Fibroblast of pulmonary artery (primary cell): ENCODE measurements around the gene RAPH1.

Experiments used
- DNase-seq: peaks from one replicate; pipeline ENCODE4 v3.0.0-alpha.2; 2010; ENCODE audit warnings: low read depth
- H3K4me3 ChIP-seq: replicated peaks from 2 replicates; pipeline ENCODE4 v1.5.1; 2011; ENCODE audit warnings: low read depth, mild to moderate bottlenecking, control low read depth, low read length, moderate library complexity
- TF ChIP-seq, protein P1 (sequence below): IDR thresholded peaks from 2 replicates; pipeline ENCODE4 v1.5.1; 2011; ENCODE audit warnings: mild to moderate bottlenecking, control low read depth, low read length, inconsistent platforms; ENCODE audit errors: missing control alignments

Gene RAPH1

DNA sequence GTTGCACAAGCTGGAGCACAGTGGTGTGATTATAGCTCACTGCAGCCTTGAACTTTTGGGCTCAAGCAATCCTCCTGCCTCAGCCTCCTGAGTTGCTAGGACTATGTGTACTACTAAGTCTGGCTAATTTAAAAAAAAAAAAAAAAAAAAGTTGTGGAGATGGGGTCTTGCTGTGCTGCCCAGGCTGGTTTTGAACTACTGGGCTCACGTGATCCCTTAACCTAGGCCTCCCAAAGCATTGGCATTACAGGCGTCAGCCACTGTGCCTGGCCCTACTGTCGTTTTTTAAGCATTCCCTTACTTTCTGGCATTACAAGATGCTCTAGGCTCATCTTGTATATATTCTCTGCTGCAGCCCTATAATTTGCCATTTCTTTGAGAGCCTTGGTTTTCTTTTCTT is 88.3 kb downstream of the RAPH1 start:
- no peak for DNase-seq
- no peak overlapping the region for H3K4me3 ChIP-seq
- TF ChIP-seq, protein P1, sequence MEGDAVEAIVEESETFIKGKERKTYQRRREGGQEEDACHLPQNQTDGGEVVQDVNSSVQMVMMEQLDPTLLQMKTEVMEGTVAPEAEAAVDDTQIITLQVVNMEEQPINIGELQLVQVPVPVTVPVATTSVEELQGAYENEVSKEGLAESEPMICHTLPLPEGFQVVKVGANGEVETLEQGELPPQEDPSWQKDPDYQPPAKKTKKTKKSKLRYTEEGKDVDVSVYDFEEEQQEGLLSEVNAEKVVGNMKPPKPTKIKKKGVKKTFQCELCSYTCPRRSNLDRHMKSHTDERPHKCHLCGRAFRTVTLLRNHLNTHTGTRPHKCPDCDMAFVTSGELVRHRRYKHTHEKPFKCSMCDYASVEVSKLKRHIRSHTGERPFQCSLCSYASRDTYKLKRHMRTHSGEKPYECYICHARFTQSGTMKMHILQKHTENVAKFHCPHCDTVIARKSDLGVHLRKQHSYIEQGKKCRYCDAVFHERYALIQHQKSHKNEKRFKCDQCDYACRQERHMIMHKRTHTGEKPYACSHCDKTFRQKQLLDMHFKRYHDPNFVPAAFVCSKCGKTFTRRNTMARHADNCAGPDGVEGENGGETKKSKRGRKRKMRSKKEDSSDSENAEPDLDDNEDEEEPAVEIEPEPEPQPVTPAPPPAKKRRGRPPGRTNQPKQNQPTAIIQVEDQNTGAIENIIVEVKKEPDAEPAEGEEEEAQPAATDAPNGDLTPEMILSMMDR: no peak

DNA sequence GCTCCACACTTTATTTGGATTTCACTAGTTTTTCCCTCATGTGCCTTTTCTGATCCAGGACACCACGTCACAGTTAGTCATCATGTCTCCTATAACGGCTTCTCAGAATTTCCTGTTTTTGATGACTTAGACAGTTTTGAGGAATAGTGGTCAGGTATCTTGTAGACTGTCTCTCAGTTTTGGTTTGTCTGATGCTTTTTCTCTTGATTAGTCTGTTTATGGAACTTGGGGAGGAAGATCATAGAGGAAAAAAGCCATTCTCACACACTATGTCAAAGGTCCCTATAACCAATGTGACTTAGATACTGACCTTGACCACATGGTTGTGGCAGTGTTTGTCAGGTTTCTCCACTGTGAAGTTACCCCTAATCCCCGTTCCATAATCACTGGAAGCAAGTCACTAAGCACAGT is 89.0 kb downstream of the RAPH1 start:
- H3K4me3 ChIP-seq: no peak overlapping the region
- TF ChIP-seq, protein P1: no peak
- DNase-seq: peak; percentile 76

DNA sequence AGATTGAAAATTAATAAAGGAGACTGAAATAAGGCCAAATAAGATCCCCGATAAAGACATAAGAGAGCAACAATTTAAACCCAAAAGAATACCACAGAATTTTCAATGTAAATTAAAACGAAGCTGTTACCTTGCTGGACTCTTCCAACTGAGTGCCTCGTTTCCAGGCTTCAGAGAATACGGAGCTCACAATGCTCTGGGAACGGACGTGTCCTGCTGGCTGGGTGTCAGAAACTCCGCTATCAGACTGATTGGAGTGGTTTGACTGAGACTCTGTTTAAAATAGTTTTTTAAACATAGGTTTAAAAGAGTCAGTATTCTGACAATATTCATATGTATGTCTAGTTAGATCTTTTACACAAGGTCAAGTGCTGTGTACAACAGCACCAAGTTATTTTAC is 90.4 kb downstream of the RAPH1 start:
- TF ChIP-seq, protein P1: no peak
- no peak overlapping the region for H3K4me3 ChIP-seq
- no peak for DNase-seq

DNA sequence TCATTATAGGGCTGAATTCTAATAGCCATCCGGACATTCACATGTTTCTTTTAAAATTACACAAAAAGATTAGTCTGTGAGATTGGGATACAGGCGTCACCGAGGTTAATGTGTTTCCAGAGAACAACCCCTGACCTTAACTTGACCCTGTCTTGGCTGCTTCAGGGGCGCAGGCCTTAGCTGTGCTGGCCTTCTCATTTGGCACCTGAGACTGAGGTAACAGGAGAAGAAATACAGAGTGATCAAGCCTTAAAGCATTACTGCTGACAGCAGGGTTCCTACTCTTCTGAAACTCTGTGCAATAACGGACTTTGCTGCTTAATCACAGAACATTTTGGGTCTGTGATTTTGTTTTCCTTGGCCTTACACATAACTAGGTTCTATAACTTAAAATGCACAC is 92.6 kb downstream of the RAPH1 start:
- H3K4me3 ChIP-seq: no peak overlapping the region
- no peak for DNase-seq
- TF ChIP-seq, protein P1: no peak

DNA sequence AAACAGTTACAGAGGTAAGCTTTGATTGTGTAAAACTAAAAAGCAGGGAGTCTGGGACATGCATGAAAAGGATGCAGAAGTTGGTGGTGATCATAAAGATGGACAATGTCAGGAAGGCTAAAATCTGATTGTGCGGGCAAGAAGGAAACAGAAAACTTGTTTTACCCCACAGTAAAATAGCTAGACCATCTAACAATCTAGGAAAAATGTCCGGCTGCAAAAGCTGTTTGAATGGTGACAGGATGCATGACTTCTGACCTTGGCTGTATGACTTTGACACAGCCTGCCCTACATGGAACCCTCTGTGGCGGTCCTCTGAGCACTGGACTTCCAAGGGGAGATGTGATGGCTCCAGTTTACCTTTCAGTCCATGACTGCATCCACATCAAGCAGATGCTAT is 93.6 kb downstream of the RAPH1 start:
- H3K4me3 ChIP-seq: no peak overlapping the region
- DNase-seq: no peak
- TF ChIP-seq, protein P1: no peak

DNA sequence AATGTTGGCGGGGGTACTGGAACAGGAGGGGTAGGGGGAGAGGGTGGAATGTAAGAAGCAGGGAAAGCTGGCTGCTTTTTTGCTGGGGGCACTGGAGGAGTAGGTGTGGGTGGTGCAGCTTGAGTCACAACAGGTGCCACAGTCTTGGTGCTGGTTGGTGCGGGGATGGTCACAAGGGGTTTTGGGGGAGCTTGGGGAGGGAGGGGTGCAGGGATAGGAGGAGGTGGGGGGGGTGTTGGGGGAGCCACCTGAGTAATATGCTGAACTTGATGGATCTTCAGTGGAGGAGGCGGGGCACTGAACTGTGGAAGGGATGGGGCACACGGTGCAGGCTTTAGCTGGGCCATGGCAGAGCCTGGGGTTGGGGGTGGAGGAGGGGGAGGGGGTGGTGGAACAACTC is 94.4 kb downstream of the RAPH1 start:
- no peak for DNase-seq
- no peak overlapping the region for H3K4me3 ChIP-seq
- TF ChIP-seq, protein P1: no peak

DNA sequence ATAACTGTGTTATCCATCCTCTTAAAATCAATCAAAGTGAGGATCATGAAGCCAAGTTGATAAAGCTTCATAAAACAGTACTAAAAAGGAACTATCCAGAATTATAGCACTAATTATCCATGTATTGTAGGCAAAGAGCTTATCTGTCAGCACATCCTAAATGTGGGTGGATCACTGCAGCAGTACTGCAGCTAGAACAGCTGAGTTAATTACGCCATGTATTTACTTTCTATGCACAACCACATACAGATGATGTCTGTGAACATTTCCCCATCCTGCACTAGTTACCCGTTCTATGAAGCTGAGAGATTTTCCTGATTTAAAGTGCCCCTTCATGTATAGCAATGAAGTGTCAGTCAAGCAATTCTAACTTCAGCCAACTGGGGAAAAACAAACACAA is 96.6 kb downstream of the RAPH1 start:
- no peak overlapping the region for H3K4me3 ChIP-seq
- TF ChIP-seq, protein P1: no peak
- DNase-seq: no peak
